ENCODE results near the gene KIAA0825.

The KIAA0825 gene

DNA sequence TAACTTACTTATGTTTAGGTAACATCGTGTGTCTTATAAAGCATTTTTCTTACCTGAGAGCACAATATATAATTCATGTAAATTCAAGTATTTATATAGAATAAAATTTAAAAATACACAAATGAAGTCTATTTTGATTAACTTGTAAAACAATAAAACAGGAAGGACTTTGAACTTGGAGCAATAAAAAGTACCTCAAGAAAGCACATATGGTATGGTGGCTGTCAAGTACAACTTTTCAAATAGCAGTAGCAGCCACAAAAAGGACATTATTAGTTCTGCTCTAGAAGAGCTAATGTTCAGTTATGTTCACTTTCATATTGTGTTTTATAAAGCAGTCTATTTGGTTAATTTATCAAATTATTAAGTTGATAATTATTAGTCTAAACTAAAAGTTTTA, 31.5 kb upstream of the KIAA0825 start:
- no peak for DNase-seq (ENCODE audit: extremely low spot score)
- TF ChIP-seq ARNT (IDR thresholded peaks at IDR 0.05) = no peak
- no peak for TF ChIP-seq FOXK2 (IDR thresholded peaks at IDR 0.05)
- TF ChIP-seq FOXM1 (IDR thresholded peaks at IDR 0.05; ENCODE audit: borderline replicate concordance) = no peak
- TF ChIP-seq L3MBTL2 (conservative IDR thresholded peaks at IDR 0.05) = no peak
- TF ChIP-seq LEF1 (IDR thresholded peaks at IDR 0.05; ENCODE audit: borderline replicate concordance) = no peak
- TF ChIP-seq, protein P1, sequence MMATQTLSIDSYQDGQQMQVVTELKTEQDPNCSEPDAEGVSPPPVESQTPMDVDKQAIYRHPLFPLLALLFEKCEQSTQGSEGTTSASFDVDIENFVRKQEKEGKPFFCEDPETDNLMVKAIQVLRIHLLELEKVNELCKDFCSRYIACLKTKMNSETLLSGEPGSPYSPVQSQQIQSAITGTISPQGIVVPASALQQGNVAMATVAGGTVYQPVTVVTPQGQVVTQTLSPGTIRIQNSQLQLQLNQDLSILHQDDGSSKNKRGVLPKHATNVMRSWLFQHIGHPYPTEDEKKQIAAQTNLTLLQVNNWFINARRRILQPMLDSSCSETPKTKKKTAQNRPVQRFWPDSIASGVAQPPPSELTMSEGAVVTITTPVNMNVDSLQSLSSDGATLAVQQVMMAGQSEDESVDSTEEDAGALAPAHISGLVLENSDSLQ (IDR thresholded peaks at IDR 0.05) = no peak
- no peak for TF ChIP-seq NFRKB (IDR thresholded peaks at IDR 0.05)
- TF ChIP-seq TARDBP (IDR thresholded peaks at IDR 0.05) = no peak
- no peak for TF ChIP-seq ZNF384 (IDR thresholded peaks at IDR 0.05)
- no peak for TF ChIP-seq ELF4 (IDR thresholded peaks at IDR 0.05)
- TF ChIP-seq SUZ12 (IDR thresholded peaks at IDR 0.05) = no peak
- no peak for TF ChIP-seq FOXA1 (IDR thresholded peaks at IDR 0.05)
- TF ChIP-seq CTBP1 (IDR thresholded peaks at IDR 0.05; ENCODE audit: borderline replicate concordance) = no peak
- no peak for TF ChIP-seq SP1 (IDR thresholded peaks at IDR 0.05)
- no peak for TF ChIP-seq HDGF (IDR thresholded peaks at IDR 0.05; ENCODE audit: borderline replicate concordance)
- no peak for TF ChIP-seq BHLHE40 (IDR thresholded peaks at IDR 0.05; ENCODE audit: borderline replicate concordance)
- CTCF ChIA-PET = no interaction called here
- POLR2A ChIA-PET = no interaction called here

DNA sequence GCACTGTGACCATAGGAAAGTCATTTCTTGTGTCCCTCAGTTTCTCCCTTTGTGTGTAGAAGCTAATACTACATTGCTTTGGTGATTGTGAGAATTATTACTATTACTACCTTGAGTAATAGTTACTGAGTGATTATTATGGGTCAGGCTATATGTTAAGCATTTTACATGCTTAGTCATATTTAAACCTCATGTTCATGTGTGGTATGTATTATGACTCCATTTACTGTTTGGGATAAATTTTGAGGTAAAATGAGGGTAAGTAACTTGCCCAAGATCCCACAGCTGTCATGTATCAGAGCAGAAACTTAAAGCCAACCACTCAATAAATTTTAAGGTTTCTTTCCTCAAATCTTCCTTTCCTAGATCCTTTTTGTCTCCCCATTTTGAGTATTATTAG, 28.4 kb upstream of the KIAA0825 start:
- DNase-seq (ENCODE audit: extremely low spot score) = no peak
- CTCF ChIA-PET = no interaction called here
- POLR2A ChIA-PET = no interaction called here
- TF ChIP-seq ZNF384 (IDR thresholded peaks at IDR 0.05) = no peak
- TF ChIP-seq LEF1 (IDR thresholded peaks at IDR 0.05; ENCODE audit: borderline replicate concordance) = no peak
- TF ChIP-seq BHLHE40 (IDR thresholded peaks at IDR 0.05; ENCODE audit: borderline replicate concordance) = no peak
- TF ChIP-seq HDGF (IDR thresholded peaks at IDR 0.05; ENCODE audit: borderline replicate concordance) = no peak
- no peak for TF ChIP-seq L3MBTL2 (conservative IDR thresholded peaks at IDR 0.05)
- TF ChIP-seq FOXM1 (IDR thresholded peaks at IDR 0.05; ENCODE audit: borderline replicate concordance) = no peak
- TF ChIP-seq TARDBP (IDR thresholded peaks at IDR 0.05) = no peak
- no peak for TF ChIP-seq FOXK2 (IDR thresholded peaks at IDR 0.05)
- TF ChIP-seq ELF4 (IDR thresholded peaks at IDR 0.05) = no peak
- TF ChIP-seq, protein P1 (IDR thresholded peaks at IDR 0.05) = no peak

DNA sequence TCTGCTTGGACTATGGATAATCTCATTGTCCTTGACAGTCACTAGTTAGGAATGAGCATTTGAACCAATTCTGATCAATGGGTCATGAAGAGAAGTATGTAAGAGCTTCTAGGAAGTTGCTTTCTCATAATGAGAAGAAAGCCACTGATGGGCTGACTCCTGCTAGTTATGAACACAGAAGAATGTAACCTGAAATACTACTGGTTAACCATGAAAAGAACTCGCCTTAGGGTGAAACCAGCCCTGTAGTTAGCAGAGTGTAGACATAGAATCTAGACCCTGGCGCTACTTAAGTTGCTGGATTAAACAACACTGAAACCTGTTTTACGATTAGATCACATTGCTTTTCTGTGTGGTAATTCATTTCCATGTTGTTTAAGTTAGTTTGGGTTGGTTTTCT, 26.6 kb upstream of the KIAA0825 start:
- no peak for TF ChIP-seq ZNF384 (IDR thresholded peaks at IDR 0.05)
- no peak for TF ChIP-seq BHLHE40 (IDR thresholded peaks at IDR 0.05; ENCODE audit: borderline replicate concordance)
- no peak for TF ChIP-seq NFRKB (IDR thresholded peaks at IDR 0.05)
- TF ChIP-seq ARNT (IDR thresholded peaks at IDR 0.05) = no peak
- TF ChIP-seq CTBP1 (IDR thresholded peaks at IDR 0.05; ENCODE audit: borderline replicate concordance) = no peak
- no peak for TF ChIP-seq LEF1 (IDR thresholded peaks at IDR 0.05; ENCODE audit: borderline replicate concordance)
- no peak for TF ChIP-seq ELF4 (IDR thresholded peaks at IDR 0.05)
- TF ChIP-seq FOXM1 (IDR thresholded peaks at IDR 0.05; ENCODE audit: borderline replicate concordance) = no peak
- TF ChIP-seq L3MBTL2 (conservative IDR thresholded peaks at IDR 0.05) = no peak
- TF ChIP-seq FOXA1 (IDR thresholded peaks at IDR 0.05) = no peak
- no peak for TF ChIP-seq SUZ12 (IDR thresholded peaks at IDR 0.05)
- TF ChIP-seq HDGF (IDR thresholded peaks at IDR 0.05; ENCODE audit: borderline replicate concordance) = no peak
- TF ChIP-seq, protein P1 (IDR thresholded peaks at IDR 0.05) = no peak
- TF ChIP-seq SP1 (IDR thresholded peaks at IDR 0.05) = no peak
- TF ChIP-seq FOXK2 (IDR thresholded peaks at IDR 0.05) = no peak
- no peak for TF ChIP-seq TARDBP (IDR thresholded peaks at IDR 0.05)
- CTCF ChIA-PET = interaction anchor here (0.6 kb wide), 1 partner anchor 98 kb away, joined by 3 read pairs; no protein-coding TSS in a partner anchor
- POLR2A ChIA-PET = no interaction called here
- no peak for DNase-seq (ENCODE audit: extremely low spot score)

GRCh38 chr5:94640176-94640575, 21.8 kb upstream of the KIAA0825 start:
- no peak for DNase-seq (ENCODE audit: extremely low spot score)
- CTCF ChIA-PET = no interaction called here
- TF ChIP-seq ELF4 (IDR thresholded peaks at IDR 0.05) (no peak), NFRKB (IDR thresholded peaks at IDR 0.05) (no peak), ARNT (IDR thresholded peaks at IDR 0.05) (no peak)
- POLR2A ChIA-PET = no interaction called here

- ChIA-PET CTCF (no interaction called here), POLR2A (no interaction called here)
- DNase-seq (ENCODE audit: extremely low spot score) = no peak
- no peak for TF ChIP-seq BHLHE40 (IDR thresholded peaks at IDR 0.05; ENCODE audit: borderline replicate concordance)
- TF ChIP-seq HDGF (IDR thresholded peaks at IDR 0.05; ENCODE audit: borderline replicate concordance) = no peak
- no peak for TF ChIP-seq LEF1 (IDR thresholded peaks at IDR 0.05; ENCODE audit: borderline replicate concordance)
- no peak for TF ChIP-seq TARDBP (IDR thresholded peaks at IDR 0.05)
- no peak for TF ChIP-seq FOXK2 (IDR thresholded peaks at IDR 0.05)
- TF ChIP-seq ARNT (IDR thresholded peaks at IDR 0.05) = no peak
- TF ChIP-seq FOXA1 (IDR thresholded peaks at IDR 0.05) = no peak
- TF ChIP-seq, protein P1 (IDR thresholded peaks at IDR 0.05) = no peak
- no peak for TF ChIP-seq L3MBTL2 (conservative IDR thresholded peaks at IDR 0.05)
- no peak for TF ChIP-seq FOXM1 (IDR thresholded peaks at IDR 0.05; ENCODE audit: borderline replicate concordance)
- TF ChIP-seq SP1 (IDR thresholded peaks at IDR 0.05) = no peak
- no peak for TF ChIP-seq ELF4 (IDR thresholded peaks at IDR 0.05)
- TF ChIP-seq NFRKB (IDR thresholded peaks at IDR 0.05) = no peak
- TF ChIP-seq CTBP1 (IDR thresholded peaks at IDR 0.05; ENCODE audit: borderline replicate concordance) = no peak
- no peak for TF ChIP-seq SUZ12 (IDR thresholded peaks at IDR 0.05)
- no peak for TF ChIP-seq ZNF384 (IDR thresholded peaks at IDR 0.05)
These were observed 13.6 kb upstream of the KIAA0825 start for GRCh38 chr5:94632024-94632423.

DNA sequence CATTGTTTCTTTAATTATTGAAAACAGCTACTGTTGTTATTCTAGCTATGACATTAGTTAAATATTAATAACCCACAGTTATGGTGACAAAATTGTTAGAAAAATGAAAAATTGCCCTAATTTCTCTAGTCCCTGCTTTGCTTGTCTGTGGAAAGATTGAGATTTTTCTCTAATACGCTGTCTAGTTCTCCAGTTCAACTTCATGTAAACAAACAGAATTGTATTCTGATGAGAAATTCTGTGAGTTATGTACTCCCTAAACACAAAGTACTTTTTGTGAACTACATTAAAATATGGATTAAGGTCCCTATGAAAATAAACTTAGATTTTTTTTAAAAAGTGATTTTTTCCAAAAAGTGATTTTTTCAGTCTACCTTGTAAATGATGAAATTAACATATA, 8.8 kb upstream of the KIAA0825 start:
- POLR2A ChIA-PET = no interaction called here
- TF ChIP-seq FOXM1 (IDR thresholded peaks at IDR 0.05; ENCODE audit: borderline replicate concordance) = no peak
- no peak for TF ChIP-seq ZNF384 (IDR thresholded peaks at IDR 0.05)
- no peak for TF ChIP-seq HDGF (IDR thresholded peaks at IDR 0.05; ENCODE audit: borderline replicate concordance)
- no peak for TF ChIP-seq BHLHE40 (IDR thresholded peaks at IDR 0.05; ENCODE audit: borderline replicate concordance)
- no peak for TF ChIP-seq TARDBP (IDR thresholded peaks at IDR 0.05)
- no peak for TF ChIP-seq FOXK2 (IDR thresholded peaks at IDR 0.05)
- TF ChIP-seq, protein P1 (IDR thresholded peaks at IDR 0.05) = no peak
- TF ChIP-seq FOXA1 (IDR thresholded peaks at IDR 0.05) = no peak
- no peak for TF ChIP-seq LEF1 (IDR thresholded peaks at IDR 0.05; ENCODE audit: borderline replicate concordance)
- TF ChIP-seq ELF4 (IDR thresholded peaks at IDR 0.05) = no peak
- no peak for TF ChIP-seq CTBP1 (IDR thresholded peaks at IDR 0.05; ENCODE audit: borderline replicate concordance)
- no peak for TF ChIP-seq SUZ12 (IDR thresholded peaks at IDR 0.05)
- TF ChIP-seq L3MBTL2 (conservative IDR thresholded peaks at IDR 0.05) = no peak
- TF ChIP-seq SP1 (IDR thresholded peaks at IDR 0.05) = no peak
- TF ChIP-seq ARNT (IDR thresholded peaks at IDR 0.05) = no peak
- no peak for TF ChIP-seq NFRKB (IDR thresholded peaks at IDR 0.05)
- CTCF ChIA-PET = no interaction called here
- DNase-seq (ENCODE audit: extremely low spot score) = no peak
